Rectal smooth muscle tissue (tissue), 1 donor: ENCODE measurements around the gene PLCB3.

Experiments used
- H3K27ac ChIP-seq: one replicate; pipeline ENCODE4 v1.7.0; 2013; ENCODE audit warnings: low read depth, low read length, inconsistent platforms
- H3K27me3 ChIP-seq: one replicate; pipeline ENCODE4 v1.7.0; 2013; ENCODE audit warnings: low read length; ENCODE audit not compliant: control insufficient read depth, insufficient read depth
- H3K36me3 ChIP-seq: one replicate; pipeline ENCODE4 v1.7.0; 2013; ENCODE audit warnings: low read length; ENCODE audit not compliant: control insufficient read depth, insufficient read depth
- H3K4me1 ChIP-seq: one replicate; pipeline ENCODE4 v1.7.0; 2013; ENCODE audit warnings: low read length; ENCODE audit not compliant: control insufficient read depth, insufficient read depth
- H3K4me3 ChIP-seq: one replicate; pipeline ENCODE4 v1.7.0; 2013; ENCODE audit warnings: low read length
- H3K9ac ChIP-seq: one replicate; pipeline ENCODE4 v1.7.0; 2013; ENCODE audit warnings: low read length

The PLCB3 gene

GRCh38 chr11:64210301-64211020 lies 40.9 kb upstream of the PLCB3 start:
- H3K27me3 ChIP-seq, result no peaks in the 10 kb centered on the region
- H3K4me3 ChIP-seq, result no peak overlapping the region
- no peaks in the 10 kb centered on the region for H3K4me1 ChIP-seq
- no peak overlapping the region for H3K27ac ChIP-seq
- peaks cover 2% of the 10 kb centered on the region for H3K36me3 ChIP-seq
- no peak overlapping the region for H3K9ac ChIP-seq

GRCh38 chr11:64211181-64211872 lies 40.0 kb upstream of the PLCB3 start:
- Histone ChIP-seq H3K4me1 (no peaks in the 10 kb centered on the region), H3K27me3 (no peaks in the 10 kb centered on the region), H3K4me3 (no peak overlapping the region), H3K36me3 (peaks cover 2% of the 10 kb centered on the region), H3K9ac (no peak overlapping the region), H3K27ac (no peak overlapping the region)

GRCh38 chr11:64216879-64217278 lies 34.5 kb upstream of the PLCB3 start:
- Histone ChIP-seq H3K9ac (no peak overlapping the region), H3K36me3 (peaks cover 4% of the 10 kb centered on the region), H3K4me1 (no peaks in the 10 kb centered on the region), H3K4me3 (no peak overlapping the region), H3K27ac (no peak overlapping the region), H3K27me3 (no peaks in the 10 kb centered on the region)

- Histone ChIP-seq H3K36me3 (peaks cover 4% of the 10 kb centered on the region), H3K4me1 (no peaks in the 10 kb centered on the region), H3K27ac (no peak overlapping the region), H3K4me3 (no peak overlapping the region), H3K9ac (no peak overlapping the region), H3K27me3 (no peaks in the 10 kb centered on the region)
These were observed 32.5 kb upstream of the PLCB3 start for GRCh38 chr11:64218628-64219353.

GRCh38 chr11:64219354-64219684 lies 32.0 kb upstream of the PLCB3 start:
- Histone ChIP-seq H3K9ac (no peak overlapping the region), H3K4me1 (no peaks in the 10 kb centered on the region), H3K27ac (no peak overlapping the region), H3K36me3 (peaks cover 4% of the 10 kb centered on the region), H3K27me3 (no peaks in the 10 kb centered on the region), H3K4me3 (no peak overlapping the region)

GRCh38 chr11:64219755-64220154 lies 31.6 kb upstream of the PLCB3 start:
- no peak overlapping the region for H3K9ac ChIP-seq
- H3K4me3 ChIP-seq, result no peak overlapping the region
- no peaks in the 10 kb centered on the region for H3K27me3 ChIP-seq
- no peak overlapping the region for H3K27ac ChIP-seq
- peaks cover 4% of the 10 kb centered on the region for H3K36me3 ChIP-seq
- no peaks in the 10 kb centered on the region for H3K4me1 ChIP-seq

- H3K27me3 ChIP-seq, result no peaks in the 10 kb centered on the region
- no peaks in the 10 kb centered on the region for H3K4me1 ChIP-seq
- no peak overlapping the region for H3K4me3 ChIP-seq
- H3K27ac ChIP-seq, result no peak overlapping the region
- H3K9ac ChIP-seq, result no peak overlapping the region
- H3K36me3 ChIP-seq, result peaks cover 4% of the 10 kb centered on the region
These were observed 31.1 kb upstream of the PLCB3 start for GRCh38 chr11:64220271-64220670.

- Histone ChIP-seq H3K27me3 (no peaks in the 10 kb centered on the region), H3K36me3 (peaks cover 4% of the 10 kb centered on the region), H3K4me1 (no peaks in the 10 kb centered on the region), H3K4me3 (no peak overlapping the region), H3K9ac (no peak overlapping the region), H3K27ac (no peak overlapping the region)
These were observed 30.5 kb upstream of the PLCB3 start for GRCh38 chr11:64220798-64221197.

GRCh38 chr11:64222651-64223000 lies 28.7 kb upstream of the PLCB3 start:
- no peak overlapping the region for H3K4me3 ChIP-seq
- no peak overlapping the region for H3K9ac ChIP-seq
- H3K27me3 ChIP-seq, result no peaks in the 10 kb centered on the region
- no peak overlapping the region for H3K27ac ChIP-seq
- H3K36me3 ChIP-seq, result peaks cover 4% of the 10 kb centered on the region
- H3K4me1 ChIP-seq, result peaks cover 9% of the 10 kb centered on the region

- Histone ChIP-seq H3K9ac (no peak overlapping the region), H3K27ac (no peak overlapping the region), H3K36me3 (peaks cover 4% of the 10 kb centered on the region), H3K4me3 (no peak overlapping the region), H3K27me3 (no peaks in the 10 kb centered on the region), H3K4me1 (peaks cover 9% of the 10 kb centered on the region)
These were observed 28.2 kb upstream of the PLCB3 start for GRCh38 chr11:64223001-64223651.

- no peak overlapping the region for H3K9ac ChIP-seq
- H3K4me3 ChIP-seq, result no peak overlapping the region
- H3K36me3 ChIP-seq, result peaks cover 4% of the 10 kb centered on the region
- no peaks in the 10 kb centered on the region for H3K27me3 ChIP-seq
- no peak overlapping the region for H3K27ac ChIP-seq
- H3K4me1 ChIP-seq, result peaks cover 9% of the 10 kb centered on the region
These were observed 27.0 kb upstream of the PLCB3 start for GRCh38 chr11:64224151-64224890.
